ENCODE results near the gene EFL1. TPM values are rescaled to one million over a fixed set of nuclear protein-coding genes. Genes with fewer than 3 reads are reported as not detected.

The EFL1 gene
- polyA plus RNA-seq, 2 of the 4 experiments (the other 2 are of a cell fraction): 21.2 to 42.3 TPM

DNA sequence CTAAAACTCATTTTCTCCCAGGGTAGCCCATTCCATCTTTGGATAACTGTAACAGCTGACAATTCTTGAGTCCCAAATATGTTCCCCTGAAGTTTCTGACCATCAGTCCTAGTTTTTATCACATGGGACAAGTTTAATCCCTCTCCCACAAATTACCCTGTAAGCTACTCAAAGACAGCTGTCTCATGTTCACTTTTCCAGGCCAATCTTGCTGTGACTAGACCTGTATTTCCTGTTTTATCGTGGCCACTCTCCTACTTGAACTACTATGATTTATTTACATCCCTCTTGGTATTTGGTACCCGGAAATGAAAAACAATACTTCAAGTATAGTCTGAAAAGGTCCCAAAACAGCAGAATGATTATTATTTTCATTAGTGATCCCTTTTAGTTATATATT is 121.6 kb downstream of the EFL1 start:
- H3K27ac ChIP-seq: no peak overlapping the region
- no peak for TF ChIP-seq TP53 (CRISPR knock-in tag; IDR thresholded peaks at IDR 0.05)
- TF ChIP-seq HOXA7 (CRISPR knock-in tag; IDR thresholded peaks at IDR 0.05): no peak
- TF ChIP-seq RCOR1 (IDR thresholded peaks at IDR 0.05; ENCODE audit: low read depth, low read length): no peak
- TF ChIP-seq, protein P1, sequence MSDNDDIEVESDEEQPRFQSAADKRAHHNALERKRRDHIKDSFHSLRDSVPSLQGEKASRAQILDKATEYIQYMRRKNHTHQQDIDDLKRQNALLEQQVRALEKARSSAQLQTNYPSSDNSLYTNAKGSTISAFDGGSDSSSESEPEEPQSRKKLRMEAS (IDR thresholded peaks at IDR 0.05): no peak
- TF ChIP-seq PHF8 (IDR thresholded peaks at IDR 0.05; ENCODE audit: borderline replicate concordance, low read depth): no peak
- TF ChIP-seq, protein P2, sequence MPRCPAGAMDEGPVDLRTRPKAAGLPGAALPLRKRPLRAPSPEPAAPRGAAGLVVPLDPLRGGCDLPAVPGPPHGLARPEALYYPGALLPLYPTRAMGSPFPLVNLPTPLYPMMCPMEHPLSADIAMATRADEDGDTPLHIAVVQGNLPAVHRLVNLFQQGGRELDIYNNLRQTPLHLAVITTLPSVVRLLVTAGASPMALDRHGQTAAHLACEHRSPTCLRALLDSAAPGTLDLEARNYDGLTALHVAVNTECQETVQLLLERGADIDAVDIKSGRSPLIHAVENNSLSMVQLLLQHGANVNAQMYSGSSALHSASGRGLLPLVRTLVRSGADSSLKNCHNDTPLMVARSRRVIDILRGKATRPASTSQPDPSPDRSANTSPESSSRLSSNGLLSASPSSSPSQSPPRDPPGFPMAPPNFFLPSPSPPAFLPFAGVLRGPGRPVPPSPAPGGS (IDR thresholded peaks at IDR 0.05): no peak
- TF ChIP-seq CBX2 (IDR thresholded peaks at IDR 0.05; ENCODE audit: borderline replicate concordance, low read depth): no peak
- TF ChIP-seq RARB (CRISPR knock-in tag; IDR thresholded peaks at IDR 0.05): no peak
- TF ChIP-seq RNF2 (IDR thresholded peaks at IDR 0.05; ENCODE audit: borderline replicate concordance, low read depth): no peak
- TF ChIP-seq, protein P3, sequence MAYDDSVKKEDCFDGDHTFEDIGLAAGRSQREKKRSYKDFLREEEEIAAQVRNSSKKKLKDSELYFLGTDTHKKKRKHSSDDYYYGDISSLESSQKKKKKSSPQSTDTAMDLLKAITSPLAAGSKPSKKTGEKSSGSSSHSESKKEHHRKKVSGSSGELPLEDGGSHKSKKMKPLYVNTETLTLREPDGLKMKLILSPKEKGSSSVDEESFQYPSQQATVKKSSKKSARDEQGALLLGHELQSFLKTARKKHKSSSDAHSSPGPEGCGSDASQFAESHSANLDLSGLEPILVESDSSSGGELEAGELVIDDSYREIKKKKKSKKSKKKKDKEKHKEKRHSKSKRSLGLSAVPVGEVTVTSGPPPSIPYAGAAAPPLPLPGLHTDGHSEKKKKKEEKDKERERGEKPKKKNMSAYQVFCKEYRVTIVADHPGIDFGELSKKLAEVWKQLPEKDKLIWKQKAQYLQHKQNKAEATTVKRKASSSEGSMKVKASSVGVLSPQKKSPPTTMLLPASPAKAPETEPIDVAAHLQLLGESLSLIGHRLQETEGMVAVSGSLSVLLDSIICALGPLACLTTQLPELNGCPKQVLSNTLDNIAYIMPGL (CRISPR knock-in tag; IDR thresholded peaks at IDR 0.05; ENCODE audit: borderline replicate concordance): no peak
- no peak for TF ChIP-seq MAFK (IDR thresholded peaks at IDR 0.05; ENCODE audit: partially characterized antibody)
- 0 out of 3 replicates have a peak, but pooled peaks cover 3% of the 10 kb centered on the region for H3K4me1 ChIP-seq
- CTCF ChIA-PET: interaction anchor here (0.9 to 33.1 kb wide), 10 partner anchors 11 to 660 kb away, joined by 4 to 570 read pairs (median 6); no protein-coding TSS in a partner anchor
- no peak overlapping the region for H3K4me2 ChIP-seq
- POLR2A ChIA-PET: no interaction called here
- H3K9me3 ChIP-seq: no peaks in the 10 kb centered on the region
- FAIRE-seq (no peak), DNase-seq (ENCODE audit: low read depth in 1 of 2, low spot score in 1 of 2) (no peak), ATAC-seq (no peak)
- no peak overlapping the region for H3K4me3 ChIP-seq
- 88% methylated on average over 2 of the region's 2 CpGs for WGBS (ENCODE audit: missing lambda C conversion rate)

DNA sequence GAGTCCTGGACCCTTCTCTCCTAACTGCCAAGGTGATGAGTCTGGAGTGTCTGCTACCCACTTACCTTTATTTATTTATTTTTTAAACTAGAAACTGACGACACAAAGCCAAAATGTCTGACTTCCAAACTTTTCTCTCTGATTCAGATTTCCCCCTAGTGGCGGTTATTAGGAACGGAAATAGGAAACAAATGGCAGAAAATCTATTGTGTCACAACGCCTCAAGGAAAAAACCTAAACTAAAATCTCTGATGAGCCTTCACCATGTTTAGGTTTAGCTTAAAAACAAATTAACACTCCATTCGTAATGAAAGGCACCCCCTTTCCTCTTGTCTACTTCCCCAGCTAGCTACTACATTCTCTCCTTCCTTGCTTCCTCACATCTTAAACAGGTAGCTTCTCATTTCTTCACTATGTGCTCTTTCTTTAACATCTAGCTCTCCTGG is 122.7 kb downstream of the EFL1 start:
- POLR2A ChIA-PET: no interaction called here
- WGBS (ENCODE audit: missing lambda C conversion rate): 6% methylated on average over 5 of the region's 5 CpGs
- ATAC-seq (peak; percentile 79 to 84), DNase-seq (ENCODE audit: low read depth in 1 of 2, low spot score in 1 of 2) (peak; percentile 56 to 63), FAIRE-seq (peak; percentile 98)
- Histone ChIP-seq H3K4me1 (0 out of 3 replicates have a peak, but pooled peaks cover 3% of the 10 kb centered on the region), H3K4me3 (no peak overlapping the region), H3K4me2 (peak overlapping the region; percentile 23), H3K27ac (peak overlapping the region in 1 of 2 experiments; percentile 43; a peak in 1 of 6 replicates), H3K9me3 (no peaks in the 10 kb centered on the region)
- TF ChIP-seq, protein P4, sequence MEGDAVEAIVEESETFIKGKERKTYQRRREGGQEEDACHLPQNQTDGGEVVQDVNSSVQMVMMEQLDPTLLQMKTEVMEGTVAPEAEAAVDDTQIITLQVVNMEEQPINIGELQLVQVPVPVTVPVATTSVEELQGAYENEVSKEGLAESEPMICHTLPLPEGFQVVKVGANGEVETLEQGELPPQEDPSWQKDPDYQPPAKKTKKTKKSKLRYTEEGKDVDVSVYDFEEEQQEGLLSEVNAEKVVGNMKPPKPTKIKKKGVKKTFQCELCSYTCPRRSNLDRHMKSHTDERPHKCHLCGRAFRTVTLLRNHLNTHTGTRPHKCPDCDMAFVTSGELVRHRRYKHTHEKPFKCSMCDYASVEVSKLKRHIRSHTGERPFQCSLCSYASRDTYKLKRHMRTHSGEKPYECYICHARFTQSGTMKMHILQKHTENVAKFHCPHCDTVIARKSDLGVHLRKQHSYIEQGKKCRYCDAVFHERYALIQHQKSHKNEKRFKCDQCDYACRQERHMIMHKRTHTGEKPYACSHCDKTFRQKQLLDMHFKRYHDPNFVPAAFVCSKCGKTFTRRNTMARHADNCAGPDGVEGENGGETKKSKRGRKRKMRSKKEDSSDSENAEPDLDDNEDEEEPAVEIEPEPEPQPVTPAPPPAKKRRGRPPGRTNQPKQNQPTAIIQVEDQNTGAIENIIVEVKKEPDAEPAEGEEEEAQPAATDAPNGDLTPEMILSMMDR (IDR thresholded peaks at IDR 0.05): peak; percentile 88
- TF ChIP-seq MYC (IDR thresholded peaks at IDR 0.05; ENCODE audit: borderline replicate concordance, low read length) (no peak), RAD21 (conservative IDR thresholded peaks at IDR 0.05 in 1 of 2, IDR thresholded peaks at IDR 0.05 in 1 of 2) (peak; percentile 81 to 82), NPAS2 (CRISPR knock-in tag; IDR thresholded peaks at IDR 0.05; ENCODE audit: borderline replicate concordance) (no peak), KDM1A (IDR thresholded peaks at IDR 0.05; ENCODE audit: low read depth) (no peak), CEBPB (IDR thresholded peaks at IDR 0.05) (0 out of 4 replicates have a peak, but pooled peaks of 1 of the 2 experiments have one; percentile 27), RARB (CRISPR knock-in tag; IDR thresholded peaks at IDR 0.05) (no peak), CBX2 (IDR thresholded peaks at IDR 0.05; ENCODE audit: borderline replicate concordance, low read depth) (no peak), ZFP36 (IDR thresholded peaks at IDR 0.05; ENCODE audit: borderline replicate concordance, partially characterized antibody) (no peak), BHLHE40 (IDR thresholded peaks at IDR 0.05; ENCODE audit: low read depth, low read length) (no peak), KDM5A (IDR thresholded peaks at IDR 0.05) (no peak), SMC3 (IDR thresholded peaks at IDR 0.05) (peak; percentile 88), POLR2AphosphoS2 (conservative IDR thresholded peaks at IDR 0.05; ENCODE audit: low read length) (no peak), JUNB (IDR thresholded peaks at IDR 0.05) (no peak), NR3C1 (IDR thresholded peaks at IDR 0.05) (no peak), HOXA7 (CRISPR knock-in tag; IDR thresholded peaks at IDR 0.05) (no peak), HOXB13 (CRISPR knock-in tag; IDR thresholded peaks at IDR 0.05; ENCODE audit: low read depth) (no peak), RCOR1 (IDR thresholded peaks at IDR 0.05; ENCODE audit: low read depth, low read length) (no peak)
- TF ChIP-seq, protein P5, sequence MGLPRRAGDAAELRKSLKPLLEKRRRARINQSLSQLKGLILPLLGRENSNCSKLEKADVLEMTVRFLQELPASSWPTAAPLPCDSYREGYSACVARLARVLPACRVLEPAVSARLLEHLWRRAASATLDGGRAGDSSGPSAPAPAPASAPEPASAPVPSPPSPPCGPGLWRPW (IDR thresholded peaks at IDR 0.05): no peak
- TF ChIP-seq, protein P2 (IDR thresholded peaks at IDR 0.05): no peak
- CTCF ChIA-PET: interaction anchor here (0.6 to 33.1 kb wide), 23 partner anchors 9 to 659 kb away, joined by 3 to 570 read pairs (median 5); no protein-coding TSS in a partner anchor
